ENCODE data around the gene MFSD1.

The MFSD1 gene

DNA sequence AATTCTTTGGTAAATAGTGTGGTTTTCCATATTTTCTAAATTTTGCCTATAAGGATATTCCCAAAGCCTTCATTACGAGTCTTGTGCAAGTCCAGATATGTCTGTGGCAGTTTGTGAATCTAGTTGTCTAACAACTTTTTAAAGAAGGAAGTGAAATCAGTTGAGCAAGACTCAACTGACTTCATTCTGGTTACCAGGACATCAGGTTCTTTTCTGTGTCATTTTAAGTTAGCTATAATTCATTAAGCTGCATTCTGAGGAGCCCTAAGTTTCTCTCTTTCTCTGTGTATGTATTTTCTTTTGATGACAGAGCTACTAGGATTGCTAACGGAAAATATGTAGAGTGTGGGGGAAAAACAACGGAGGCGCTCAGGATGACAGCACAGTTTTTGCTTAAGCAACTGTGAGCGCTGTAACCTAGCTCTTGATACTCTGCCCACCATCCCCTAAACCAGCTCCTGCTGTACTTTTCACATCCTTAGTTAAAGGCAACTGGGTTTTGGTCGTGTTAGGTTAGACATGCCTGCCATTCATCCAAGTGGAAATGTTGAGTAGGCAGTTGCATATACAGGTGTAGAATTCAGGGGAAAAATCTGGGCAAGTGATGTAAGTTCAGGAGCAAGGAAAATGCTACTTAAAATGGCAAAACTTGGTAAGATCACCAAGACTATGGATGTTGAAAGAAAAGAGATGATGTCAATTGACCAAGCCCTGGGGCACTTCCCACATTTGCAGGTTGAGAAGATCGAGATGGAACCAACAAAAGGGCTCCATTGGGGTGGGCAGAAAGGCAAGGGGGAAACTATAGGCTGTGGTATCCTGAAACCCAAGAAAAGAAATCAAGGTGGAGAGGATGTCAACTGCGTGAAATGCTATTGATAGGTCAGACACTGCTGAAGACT lies 9.2 kb downstream of the MFSD1 start:
- DNase-seq (ENCODE audit: insufficient read length, low spot score) (no peak), FAIRE-seq (no peak)
- TF ChIP-seq, protein P1, sequence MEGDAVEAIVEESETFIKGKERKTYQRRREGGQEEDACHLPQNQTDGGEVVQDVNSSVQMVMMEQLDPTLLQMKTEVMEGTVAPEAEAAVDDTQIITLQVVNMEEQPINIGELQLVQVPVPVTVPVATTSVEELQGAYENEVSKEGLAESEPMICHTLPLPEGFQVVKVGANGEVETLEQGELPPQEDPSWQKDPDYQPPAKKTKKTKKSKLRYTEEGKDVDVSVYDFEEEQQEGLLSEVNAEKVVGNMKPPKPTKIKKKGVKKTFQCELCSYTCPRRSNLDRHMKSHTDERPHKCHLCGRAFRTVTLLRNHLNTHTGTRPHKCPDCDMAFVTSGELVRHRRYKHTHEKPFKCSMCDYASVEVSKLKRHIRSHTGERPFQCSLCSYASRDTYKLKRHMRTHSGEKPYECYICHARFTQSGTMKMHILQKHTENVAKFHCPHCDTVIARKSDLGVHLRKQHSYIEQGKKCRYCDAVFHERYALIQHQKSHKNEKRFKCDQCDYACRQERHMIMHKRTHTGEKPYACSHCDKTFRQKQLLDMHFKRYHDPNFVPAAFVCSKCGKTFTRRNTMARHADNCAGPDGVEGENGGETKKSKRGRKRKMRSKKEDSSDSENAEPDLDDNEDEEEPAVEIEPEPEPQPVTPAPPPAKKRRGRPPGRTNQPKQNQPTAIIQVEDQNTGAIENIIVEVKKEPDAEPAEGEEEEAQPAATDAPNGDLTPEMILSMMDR (IDR thresholded peaks at IDR 0.05; ENCODE audit: insufficient read depth, missing control alignments) = no peak

DNA sequence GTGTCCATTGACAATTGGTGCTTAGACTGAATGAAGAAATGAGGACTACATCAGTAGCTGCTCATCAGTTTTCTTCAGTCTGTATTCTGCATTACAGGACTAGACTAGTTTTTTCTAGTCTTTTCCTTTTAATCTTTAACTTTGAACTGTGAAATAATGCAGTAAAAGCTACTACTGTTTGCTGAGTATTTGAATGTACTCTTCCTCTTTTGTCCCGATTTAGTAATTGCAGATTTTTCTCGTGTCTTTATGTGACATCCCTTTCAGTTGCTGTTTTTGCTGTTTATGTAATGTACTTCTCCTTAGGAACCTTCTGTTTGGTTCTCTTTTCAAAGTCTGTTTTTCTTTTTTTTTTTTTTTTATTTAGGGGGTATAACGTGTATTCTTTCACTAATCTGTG lies 17.4 kb downstream of the MFSD1 start:
- TF ChIP-seq, protein P1 (IDR thresholded peaks at IDR 0.05; ENCODE audit: insufficient read depth, missing control alignments) = no peak
- FAIRE-seq (no peak), DNase-seq (ENCODE audit: insufficient read length, low spot score) (no peak)

DNA sequence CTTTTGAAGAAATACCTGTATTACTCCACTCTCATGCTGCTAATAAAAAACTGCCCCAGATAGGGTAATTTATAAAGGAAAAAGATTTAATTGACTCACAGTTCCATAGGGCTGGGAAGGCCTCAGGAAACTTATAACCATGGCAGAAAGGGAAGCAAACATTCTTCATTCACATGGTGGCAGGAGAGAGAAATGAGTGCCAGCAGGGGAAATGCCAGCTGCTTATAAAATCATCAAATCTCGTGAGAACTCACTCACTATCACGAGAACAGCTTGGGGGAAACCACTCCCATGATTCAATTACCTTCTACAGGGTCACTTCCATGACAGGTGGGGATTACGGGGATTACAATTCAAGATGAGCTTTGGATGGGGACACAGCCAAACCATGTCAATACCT lies 18.7 kb downstream of the MFSD1 start:
- TF ChIP-seq, protein P1 (IDR thresholded peaks at IDR 0.05; ENCODE audit: insufficient read depth, missing control alignments) = no peak
- no peak for DNase-seq (ENCODE audit: insufficient read length, low spot score)
- no peak for FAIRE-seq

DNA sequence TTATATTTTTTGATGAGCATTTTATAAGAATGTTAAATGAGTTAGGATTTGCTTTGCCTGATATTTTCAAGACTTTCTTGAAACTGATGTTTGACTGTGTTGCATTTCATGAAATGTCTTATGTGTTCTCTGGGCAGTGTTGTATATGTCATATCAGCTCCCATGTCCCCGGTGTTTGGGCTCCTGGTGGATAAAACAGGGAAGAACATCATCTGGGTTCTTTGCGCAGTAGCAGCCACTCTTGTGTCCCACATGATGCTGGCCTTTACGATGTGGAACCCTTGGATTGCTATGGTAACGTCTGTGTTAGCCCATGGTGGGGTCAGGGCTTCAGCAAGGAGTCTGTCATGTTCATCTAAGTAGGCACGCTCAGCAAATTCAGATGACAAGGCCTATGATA lies 20.0 kb downstream of the MFSD1 start:
- FAIRE-seq = no peak
- TF ChIP-seq, protein P1 (IDR thresholded peaks at IDR 0.05; ENCODE audit: insufficient read depth, missing control alignments) = no peak
- no peak for DNase-seq (ENCODE audit: insufficient read length, low spot score)

DNA sequence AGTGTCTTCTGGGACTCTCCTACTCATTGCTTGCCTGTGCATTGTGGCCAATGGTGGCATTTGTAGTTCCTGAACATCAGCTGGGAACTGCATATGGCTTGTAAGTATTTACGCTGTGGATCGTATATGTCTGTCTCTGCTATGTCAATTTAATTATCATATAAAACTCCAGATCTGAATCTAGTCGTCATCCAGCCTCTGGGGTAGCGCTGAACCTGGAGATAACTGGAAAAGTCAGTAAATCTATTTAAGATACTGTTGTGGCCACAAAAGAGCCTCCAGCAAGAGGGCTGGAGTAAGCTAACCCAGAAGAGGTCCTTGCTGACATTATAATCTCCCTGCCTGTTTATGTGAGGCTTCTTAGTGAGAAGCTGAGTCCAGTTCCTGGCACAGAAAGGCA lies 21.6 kb downstream of the MFSD1 start:
- DNase-seq (ENCODE audit: insufficient read length, low spot score) (no peak), FAIRE-seq (no peak)
- TF ChIP-seq, protein P1 (IDR thresholded peaks at IDR 0.05; ENCODE audit: insufficient read depth, missing control alignments) = no peak

DNA sequence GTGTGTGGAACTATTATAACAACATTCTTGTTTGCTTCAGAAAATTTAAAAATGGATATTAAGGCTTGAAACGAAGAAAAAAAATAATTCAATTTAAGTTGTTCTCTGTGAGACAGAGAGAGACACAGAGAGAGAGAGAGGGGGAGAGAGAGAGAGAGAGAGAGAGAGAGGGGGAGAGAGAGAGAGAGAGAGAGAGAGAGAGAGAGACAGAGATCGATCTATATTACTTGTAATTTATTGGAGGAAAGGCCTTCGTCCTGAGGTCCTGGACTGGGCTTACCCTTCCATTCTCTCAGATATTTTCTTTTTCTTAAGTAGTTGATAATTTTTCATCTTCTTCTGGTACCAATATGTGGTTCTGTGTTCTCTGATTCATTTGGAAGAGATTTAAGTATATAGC lies 25.9 kb downstream of the MFSD1 start:
- TF ChIP-seq, protein P1 (IDR thresholded peaks at IDR 0.05; ENCODE audit: insufficient read depth, missing control alignments) = no peak
- DNase-seq (ENCODE audit: insufficient read length, low spot score) (no peak), FAIRE-seq (no peak)

DNA sequence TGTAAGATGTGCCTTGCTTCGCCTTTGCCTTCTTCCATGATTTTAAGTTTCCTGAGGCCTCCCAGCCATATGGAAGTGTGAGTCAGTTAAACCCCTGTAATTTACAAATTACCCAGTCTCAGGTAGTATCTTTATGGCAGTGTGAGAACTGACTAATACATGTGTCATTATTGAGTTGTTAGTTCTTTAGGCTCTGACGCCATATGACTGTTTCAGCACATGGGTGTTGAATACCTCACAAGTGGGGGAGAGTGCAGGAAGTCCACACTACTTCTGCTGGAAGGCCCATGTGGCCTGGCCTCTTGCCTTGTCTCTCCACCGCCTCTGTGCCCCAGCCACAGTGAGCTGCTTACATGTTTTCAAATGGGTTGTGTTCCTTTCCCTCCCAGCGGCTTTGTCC lies 28.5 kb downstream of the MFSD1 start:
- no peak for FAIRE-seq
- TF ChIP-seq, protein P1 (IDR thresholded peaks at IDR 0.05; ENCODE audit: insufficient read depth, missing control alignments) = no peak
- no peak for DNase-seq (ENCODE audit: insufficient read length, low spot score)
